Hematopoietic multipotent progenitor cell treated with erythropoietin and hydrocortisone succinate and interleukin-3 and kit ligand, for 8 days (in vitro differentiated cells): Measurements from ENCODE around the gene MCOLN1.
"Not testable (repeated sequence)": the region's sequence is repeated elsewhere in the genome, so short reads cannot be mapped to it uniquely, and the experiment has no call there.

Experiments
- DNase-seq: peaks from one replicate; pipeline ENCODE4 v3.0.0-alpha.2; 2015

The MCOLN1 gene

GRCh38 chr19:7544626-7545025 lies 22.2 kb downstream of the MCOLN1 start:
- peak; percentile 89 for DNase-seq

DNA sequence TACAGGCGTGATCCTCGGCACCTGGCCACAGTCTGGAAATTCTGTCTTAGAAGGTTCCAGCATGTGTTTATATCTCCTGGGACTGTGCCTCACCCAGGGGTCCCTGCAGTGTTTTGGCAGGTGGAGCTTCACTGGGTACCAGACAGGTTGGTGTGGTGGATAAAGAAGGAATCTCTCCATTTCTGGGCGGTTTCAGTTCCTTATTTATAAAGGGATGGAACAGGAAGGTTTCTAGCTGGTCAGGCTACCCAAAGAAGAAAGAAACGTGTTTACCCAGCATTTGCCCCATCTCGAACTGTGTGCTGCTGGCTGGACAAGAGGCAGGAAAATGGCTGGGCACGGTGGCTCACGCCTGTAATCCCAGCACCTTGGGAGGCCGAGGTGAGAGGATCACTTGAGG lies 22.9 kb downstream of the MCOLN1 start:
- no peak for DNase-seq

- no peak for DNase-seq
Measured at GRCh38 chr19:7545904-7546303, 23.5 kb downstream of the MCOLN1 start.

GRCh38 chr19:7547159-7547558 lies 24.7 kb downstream of the MCOLN1 start:
- no peak for DNase-seq

- no peak for DNase-seq
Measured at GRCh38 chr19:7549429-7550148, 27.2 kb downstream of the MCOLN1 start.

DNA sequence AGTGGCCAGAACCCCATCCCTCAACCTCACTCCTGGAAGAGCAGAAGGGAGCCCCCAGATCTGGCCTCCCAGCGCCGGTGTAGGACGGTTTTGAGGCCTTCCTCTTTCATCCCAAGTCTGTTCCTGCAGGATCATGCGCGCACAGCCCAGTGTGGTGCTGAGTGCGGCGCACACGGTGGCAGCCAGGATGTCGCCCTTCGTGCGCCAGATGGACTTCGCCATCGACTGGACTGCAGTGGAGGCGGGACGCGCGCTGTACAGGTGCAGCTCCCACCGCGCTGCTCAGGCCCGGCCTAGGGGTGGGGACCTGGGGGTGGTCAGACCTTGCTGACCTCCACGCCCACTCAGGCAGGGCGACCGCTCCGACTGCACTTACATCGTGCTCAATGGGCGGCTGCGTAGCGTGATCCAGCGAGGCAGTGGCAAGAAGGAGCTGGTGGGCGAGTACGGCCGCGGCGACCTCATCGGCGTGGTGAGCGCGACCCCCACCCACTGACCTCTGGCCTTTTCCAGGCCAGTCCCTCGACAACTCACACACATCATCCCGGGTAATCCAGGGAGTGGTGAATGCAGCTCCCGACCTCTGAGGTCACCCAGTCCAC lies 27.8 kb downstream of the MCOLN1 start:
- DNase-seq = no peak

DNA sequence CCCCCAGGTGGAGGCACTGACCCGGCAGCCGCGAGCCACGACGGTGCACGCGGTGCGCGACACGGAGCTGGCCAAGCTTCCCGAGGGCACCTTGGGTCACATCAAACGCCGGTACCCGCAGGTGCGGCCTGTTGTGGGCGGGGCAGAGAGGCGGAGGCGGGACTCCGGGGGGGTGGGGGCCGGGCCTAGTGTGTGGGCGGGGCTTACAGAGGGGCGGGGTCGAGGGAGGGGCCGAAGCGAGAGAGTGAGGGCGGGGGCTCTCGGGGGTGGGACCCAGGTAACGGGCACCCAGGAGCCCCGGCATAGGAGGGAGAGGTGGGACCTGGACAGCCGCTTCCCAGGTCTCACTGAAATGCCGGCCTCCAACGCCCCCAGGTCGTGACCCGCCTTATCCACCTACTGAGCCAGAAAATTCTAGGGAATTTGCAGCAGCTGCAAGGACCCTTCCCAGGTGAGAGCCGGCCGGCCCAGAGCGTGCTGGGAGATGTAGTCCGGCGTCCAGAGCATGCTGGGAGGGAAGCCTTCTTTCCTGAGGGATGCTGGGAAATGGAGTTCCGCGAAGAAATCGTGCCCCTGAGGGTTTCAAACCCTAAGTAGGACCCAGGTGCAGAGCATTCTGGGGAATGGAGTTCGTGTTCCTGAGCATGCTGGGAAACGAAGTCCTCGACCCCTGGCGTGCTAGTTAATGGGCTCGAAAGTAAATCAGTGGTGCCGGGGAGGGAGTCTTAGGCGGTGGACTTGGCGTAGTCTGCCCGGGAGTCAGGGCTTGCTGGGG lies 28.8 kb downstream of the MCOLN1 start:
- DNase-seq = peak; percentile 60

- no peak for DNase-seq
Measured at GRCh38 chr19:7552781-7553180, 30.4 kb downstream of the MCOLN1 start.

GRCh38 chr19:7554565-7554964 lies 32.1 kb downstream of the MCOLN1 start:
- DNase-seq = no peak

GRCh38 chr19:7554990-7555864 lies 32.8 kb downstream of the MCOLN1 start:
- DNase-seq = no peak

DNA sequence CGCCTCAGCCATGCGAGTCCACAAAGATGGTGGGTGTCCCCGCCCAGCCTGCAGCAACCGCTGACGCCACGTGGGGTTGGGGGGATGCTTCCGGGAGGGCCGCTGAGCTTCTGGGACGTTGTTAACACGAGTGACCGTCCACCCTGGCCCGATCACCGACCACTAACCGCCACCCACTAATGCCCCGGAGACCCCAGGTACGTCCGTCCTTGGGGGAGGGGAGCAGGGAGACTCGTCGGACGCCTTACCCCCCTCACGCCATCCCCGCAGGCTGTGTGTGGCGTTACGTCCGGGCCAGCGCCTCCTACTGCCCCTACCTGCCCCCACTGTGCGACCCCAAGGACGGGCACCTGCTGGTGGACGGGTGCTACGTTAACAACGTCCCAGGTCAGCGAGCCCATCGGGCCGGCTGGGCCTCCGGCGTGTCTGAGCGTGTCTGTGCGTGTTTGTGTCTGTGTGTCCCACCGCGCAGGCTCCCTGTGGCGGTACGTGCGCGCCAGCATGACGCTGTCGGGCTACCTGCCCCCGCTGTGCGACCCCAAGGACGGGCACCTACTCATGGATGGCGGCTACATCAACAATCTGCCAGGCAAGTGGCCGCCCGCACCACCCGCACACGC lies 34.4 kb downstream of the MCOLN1 start:
- DNase-seq = no peak

- DNase-seq = no peak
Measured at GRCh38 chr19:7558667-7559066, 36.2 kb downstream of the MCOLN1 start.

DNA sequence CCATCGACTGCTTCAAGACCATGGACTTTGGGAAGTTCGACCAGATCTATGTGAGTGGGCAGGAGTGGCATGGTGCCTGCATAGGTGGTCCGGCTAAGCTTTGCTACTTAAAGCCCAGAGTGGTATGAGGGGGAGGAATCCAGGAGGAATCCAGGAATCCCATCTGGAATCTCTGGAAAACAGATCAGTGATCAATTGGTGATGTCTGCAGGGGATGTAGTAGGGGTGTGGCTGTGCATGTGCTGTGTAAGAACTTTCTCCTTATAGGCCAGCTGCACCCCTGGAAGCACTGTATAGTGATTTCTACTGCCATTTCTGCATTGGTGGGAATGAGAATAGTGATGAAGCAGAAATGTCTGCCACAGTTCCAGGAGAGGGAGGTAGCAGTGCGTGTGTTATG lies 36.7 kb downstream of the MCOLN1 start:
- DNase-seq = no peak

- no peak for DNase-seq
Measured at GRCh38 chr19:7560255-7560654, 37.8 kb downstream of the MCOLN1 start.

- DNase-seq = no peak
Measured at GRCh38 chr19:7561325-7561724, 38.9 kb downstream of the MCOLN1 start.

- DNase-seq = peak; percentile 15
Measured at GRCh38 chr19:7562646-7563393, 40.4 kb downstream of the MCOLN1 start.

DNA sequence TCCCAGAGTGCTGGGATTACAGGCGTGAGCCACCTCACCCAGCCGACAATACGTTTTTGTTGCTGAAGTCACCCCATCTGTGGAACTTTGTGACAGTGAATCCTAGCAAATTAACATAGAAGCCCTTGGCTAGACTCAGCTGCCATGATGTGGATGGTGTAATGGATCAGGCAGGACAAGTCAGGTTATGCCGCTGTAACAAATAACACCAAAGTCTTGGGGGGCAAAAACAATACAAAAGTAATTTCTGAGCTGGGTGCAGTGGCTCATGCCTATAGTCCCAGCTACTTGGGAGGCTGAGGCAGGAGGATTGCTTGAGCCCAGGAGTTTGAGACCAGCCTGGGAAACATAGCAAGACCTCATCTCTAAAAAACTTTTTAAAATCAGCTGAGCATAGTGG lies 42.4 kb downstream of the MCOLN1 start:
- DNase-seq = no peak

DNA sequence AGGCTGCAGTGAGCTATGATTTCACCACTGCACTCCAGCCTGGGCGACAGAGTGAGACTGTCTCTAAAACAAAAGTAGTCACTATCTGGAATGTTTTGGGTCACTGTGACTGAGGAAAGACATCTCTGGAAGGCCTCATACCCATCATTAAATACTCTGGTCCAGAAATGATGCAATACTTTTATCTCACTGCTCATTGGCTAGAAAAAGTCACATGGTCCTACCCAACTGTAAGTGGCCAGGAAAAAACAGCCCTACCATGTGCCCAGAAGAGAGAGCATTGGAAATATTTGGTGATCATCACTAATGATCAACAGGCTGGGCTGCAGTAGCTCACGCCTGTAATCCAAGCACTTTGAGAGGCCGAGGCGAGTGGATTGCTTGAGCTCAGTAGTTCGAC lies 42.9 kb downstream of the MCOLN1 start:
- peak; percentile 25 for DNase-seq

- DNase-seq = no peak
Measured at GRCh38 chr19:7570761-7571160, 48.3 kb downstream of the MCOLN1 start.

DNA sequence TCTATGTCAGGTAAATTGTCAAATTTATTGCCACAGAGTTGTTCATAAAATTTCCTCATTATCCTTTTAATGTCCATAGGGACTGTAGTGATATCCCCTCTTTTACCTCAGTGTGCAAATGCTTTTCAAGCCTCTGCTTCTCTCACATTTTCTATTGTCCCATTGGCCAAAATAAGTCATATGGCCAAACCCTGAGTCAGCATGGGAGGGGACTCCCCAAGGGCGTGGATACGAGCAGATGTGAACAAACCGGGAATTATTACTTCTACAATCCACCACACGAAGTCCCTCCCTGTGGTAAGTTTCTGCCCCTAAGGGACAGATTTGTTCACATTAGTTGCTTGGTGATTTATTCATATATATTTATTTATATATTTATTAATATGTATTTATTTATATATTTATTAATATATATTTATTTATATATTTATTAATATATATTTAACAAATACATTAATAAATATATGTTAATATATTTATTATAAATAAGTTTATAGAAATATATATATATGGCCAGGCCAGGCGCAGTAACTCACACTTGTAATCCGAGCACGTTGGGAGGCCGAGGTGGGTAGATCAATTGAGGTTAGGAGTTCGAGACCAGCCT lies 53.1 kb downstream of the MCOLN1 start:
- peak; percentile 54 for DNase-seq

DNA sequence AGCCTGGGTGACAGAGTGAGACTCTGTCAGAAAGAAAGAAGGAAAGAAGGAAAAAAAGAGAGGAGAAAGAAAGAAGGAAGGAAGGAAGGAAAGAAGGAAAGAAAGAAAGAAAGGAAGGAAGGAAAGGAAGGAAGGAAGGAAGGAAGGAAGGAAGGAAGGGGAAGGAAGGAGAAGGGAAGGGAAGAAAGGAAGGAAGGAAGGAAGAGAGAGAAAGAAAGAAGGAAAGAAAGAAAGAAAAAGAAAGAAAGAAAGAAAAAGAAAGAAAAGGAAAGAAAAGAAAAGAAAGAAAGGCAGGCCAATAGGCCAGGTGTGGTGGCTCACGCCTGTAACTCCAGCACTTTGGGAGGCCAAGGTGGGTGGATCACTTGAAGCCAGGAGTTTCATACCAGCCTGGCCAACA lies 55.0 kb downstream of the MCOLN1 start:
- not testable (repeated sequence) for DNase-seq
